Tibial nerve (tissue), 4 donors: ENCODE data around the gene PLEKHG4.
A peak's percentile ranks its signal among the peaks of the same experiment; 100 is the strongest.

Experiments used
- CTCF ChIP-seq, 5 experiments: fragments of 200-600 bp in 3 of 5; fragments of 450-650 bp in 2 of 5; sonication (generic) in 3 of 5; IDR thresholded peaks; one replicate each; pipeline ENCODE4 v1.5.1; 2016 to 2019; ENCODE audit warnings: antibody characterized with exemption in 5 of 5, mild to moderate bottlenecking in 3 of 5, moderate library complexity in 2 of 5
- EP300 ChIP-seq, 2 donors: sonication (generic); formaldehyde crosslinking; IDR thresholded peaks; one replicate each; pipeline ENCODE4 v1.6.1; 2017; ENCODE audit warnings: antibody characterized with exemption in 2 of 2, mild to moderate bottlenecking in 1 of 2

GRCh38 chr16:67247192-67248072 lies 31.9 kb upstream of the PLEKHG4 start, which contains the start of gene FHOD1:
- peak in 2 of 5 experiments; percentile 28 to 31 for TF ChIP-seq CTCF (IDR thresholded peaks at IDR 0.05)
- peak; percentile 72 to 76 for TF ChIP-seq EP300 (IDR thresholded peaks at IDR 0.05)
